Measurements from ENCODE around the gene ADAMTSL1. TPM values are rescaled to one million over a fixed set of nuclear protein-coding genes. Genes with fewer than 3 reads are reported as not detected.

The ADAMTSL1 gene
- total RNA-seq, 1 experiment from 2014 or later: not detected

GRCh38 chr9:18822850-18823249 is 348.9 kb downstream of the ADAMTSL1 start:
- Mint-ChIP-seq H3K4me3 (ENCODE audit: low read depth, unreplicated experiment) (no peak overlapping the region), H3K27ac (ENCODE audit: unreplicated experiment) (no peak overlapping the region), H3K4me1 (ENCODE audit: low read depth, unreplicated experiment) (no peaks in the 10 kb centered on the region), H3K9me3 (ENCODE audit: low read depth, unreplicated experiment) (no peaks in the 10 kb centered on the region), H3K36me3 (ENCODE audit: insufficient read depth, unreplicated experiment) (no peaks in the 10 kb centered on the region), H3K27me3 (ENCODE audit: unreplicated experiment) (no peaks in the 10 kb centered on the region)
- CTCF ChIA-PET: no interaction called here
- intact Hi-C loops (cut with micrococcal nuclease; ENCODE audit: unreplicated experiment): no loop called here
- no TSS peak for BruUV-seq (replicated peaks)
- no peak for TF ChIP-seq CTCF (IDR thresholded peaks at IDR 0.05; ENCODE audit: unreplicated experiment)
- DNase-seq: no peak

DNA sequence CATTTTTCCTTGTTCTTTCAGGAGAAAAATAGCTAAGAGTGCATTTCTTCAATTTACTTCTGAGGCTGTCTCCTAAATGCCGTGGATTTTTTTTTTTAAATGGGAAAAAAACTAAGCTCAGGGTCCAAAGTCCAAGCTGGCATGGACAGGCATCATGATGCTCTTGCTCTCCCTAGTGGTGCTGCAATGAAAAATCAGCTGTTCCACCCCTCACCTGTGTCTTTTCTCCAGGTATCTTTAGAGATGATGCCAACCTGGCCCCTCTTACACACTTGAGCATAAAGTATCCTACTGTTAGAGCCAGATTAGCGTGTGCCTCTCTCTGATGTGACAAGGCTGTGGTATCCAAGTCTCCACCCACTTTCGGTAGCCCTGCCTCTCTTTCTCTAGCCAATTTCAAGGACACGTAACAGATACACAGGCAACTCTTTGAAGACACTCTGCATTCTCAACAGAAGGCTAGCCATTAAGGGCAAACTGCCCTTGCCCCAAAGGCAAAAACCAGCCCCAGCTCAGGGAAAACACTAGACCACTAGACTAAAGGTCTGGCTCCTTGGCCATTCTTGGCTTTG is 350.2 kb downstream of the ADAMTSL1 start:
- Mint-ChIP-seq H3K27me3 (ENCODE audit: unreplicated experiment) (peaks cover 3% of the 10 kb centered on the region), H3K4me1 (ENCODE audit: low read depth, unreplicated experiment) (no peaks in the 10 kb centered on the region), H3K27ac (ENCODE audit: unreplicated experiment) (no peak overlapping the region), H3K4me3 (ENCODE audit: low read depth, unreplicated experiment) (no peak overlapping the region), H3K36me3 (ENCODE audit: insufficient read depth, unreplicated experiment) (no peaks in the 10 kb centered on the region), H3K9me3 (ENCODE audit: low read depth, unreplicated experiment) (no peaks in the 10 kb centered on the region)
- BruUV-seq (replicated peaks): no TSS peak
- CTCF ChIA-PET: no interaction called here
- no peak for TF ChIP-seq CTCF (IDR thresholded peaks at IDR 0.05; ENCODE audit: unreplicated experiment)
- intact Hi-C loops (cut with micrococcal nuclease; ENCODE audit: unreplicated experiment): no loop called here
- no peak for DNase-seq

GRCh38 chr9:18825656-18826170 is 351.8 kb downstream of the ADAMTSL1 start:
- Mint-ChIP-seq H3K4me3 (ENCODE audit: low read depth, unreplicated experiment) (no peak overlapping the region), H3K4me1 (ENCODE audit: low read depth, unreplicated experiment) (no peaks in the 10 kb centered on the region), H3K27ac (ENCODE audit: unreplicated experiment) (no peak overlapping the region), H3K36me3 (ENCODE audit: insufficient read depth, unreplicated experiment) (no peaks in the 10 kb centered on the region), H3K27me3 (ENCODE audit: unreplicated experiment) (peaks cover 18% of the 10 kb centered on the region), H3K9me3 (ENCODE audit: low read depth, unreplicated experiment) (no peaks in the 10 kb centered on the region)
- TF ChIP-seq CTCF (IDR thresholded peaks at IDR 0.05; ENCODE audit: unreplicated experiment): no peak
- no TSS peak for BruUV-seq (replicated peaks)
- intact Hi-C loops (cut with micrococcal nuclease; ENCODE audit: unreplicated experiment): no loop called here
- CTCF ChIA-PET: interaction anchor here (0.7 kb wide), 1 partner anchor 28 kb away, joined by 3 read pairs; no protein-coding TSS in a partner anchor
- no peak for DNase-seq

DNA sequence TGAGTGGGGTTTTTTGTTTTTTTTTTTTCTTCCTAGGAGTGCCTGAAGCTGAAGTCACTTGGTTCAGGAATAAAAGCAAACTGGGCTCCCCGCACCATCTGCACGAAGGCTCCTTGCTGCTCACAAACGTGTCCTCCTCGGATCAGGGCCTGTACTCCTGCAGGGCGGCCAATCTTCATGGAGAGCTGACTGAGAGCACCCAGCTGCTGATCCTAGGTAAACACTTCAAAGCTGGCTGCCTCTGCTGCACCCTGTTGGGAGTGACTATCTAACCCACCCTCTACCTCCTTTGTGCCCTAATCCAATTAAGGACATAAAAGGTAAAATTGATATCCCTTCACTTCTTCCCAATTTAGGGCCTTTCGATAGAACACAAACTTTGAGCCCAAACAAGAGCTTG is 352.3 kb downstream of the ADAMTSL1 start:
- no peak overlapping the region for H3K4me3 Mint-ChIP-seq (ENCODE audit: low read depth, unreplicated experiment)
- CTCF ChIA-PET: interaction anchor here (0.7 kb wide), 1 partner anchor 28 kb away, joined by 3 read pairs; no protein-coding TSS in a partner anchor
- H3K4me1 Mint-ChIP-seq (ENCODE audit: low read depth, unreplicated experiment): no peaks in the 10 kb centered on the region
- peaks cover 21% of the 10 kb centered on the region for H3K27me3 Mint-ChIP-seq (ENCODE audit: unreplicated experiment)
- H3K36me3 Mint-ChIP-seq (ENCODE audit: insufficient read depth, unreplicated experiment): no peaks in the 10 kb centered on the region
- H3K27ac Mint-ChIP-seq (ENCODE audit: unreplicated experiment): no peak overlapping the region
- intact Hi-C loops (cut with micrococcal nuclease; ENCODE audit: unreplicated experiment): no loop called here
- H3K9me3 Mint-ChIP-seq (ENCODE audit: low read depth, unreplicated experiment): no peaks in the 10 kb centered on the region
- DNase-seq: no peak
- TF ChIP-seq CTCF (IDR thresholded peaks at IDR 0.05; ENCODE audit: unreplicated experiment): no peak
- no TSS peak for BruUV-seq (replicated peaks)
